ENCODE results near the gene PDGFD.

Gene PDGFD

DNA sequence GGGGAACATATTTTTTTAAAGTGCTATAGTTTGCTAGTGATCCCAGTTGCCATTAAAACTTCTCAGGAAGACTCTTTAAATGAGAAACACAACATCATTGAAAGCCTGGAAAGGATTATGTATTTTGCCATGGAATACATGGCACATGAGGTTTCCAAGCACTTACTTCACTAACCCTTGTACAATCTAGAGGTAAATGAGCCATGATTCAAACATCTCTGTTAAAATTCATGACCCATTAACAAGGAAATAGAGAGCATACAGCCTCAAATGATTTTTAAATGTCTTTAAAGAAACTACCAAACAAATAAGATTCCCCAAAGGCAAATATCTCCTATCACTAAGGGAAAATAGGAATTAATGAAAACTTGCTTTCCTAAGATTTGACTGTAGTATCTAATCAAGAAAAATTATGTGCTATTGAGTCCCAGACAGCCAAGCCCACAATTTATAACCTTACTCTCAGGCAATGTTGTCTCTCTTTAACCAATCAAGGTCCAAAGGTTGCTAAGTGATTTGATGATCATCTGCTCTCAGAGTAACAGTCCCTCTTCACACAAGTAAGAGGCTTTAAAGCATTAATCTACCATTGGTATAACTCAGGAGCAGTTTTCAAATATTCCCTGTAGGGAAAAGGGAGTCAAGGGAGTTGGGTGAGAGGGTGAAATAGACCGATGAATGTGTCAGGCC lies 219.6 kb downstream of the PDGFD start:
- DNase-seq (ENCODE audit: low read depth, low spot score), result no peak
- no peak overlapping the region for H3K4me3 ChIP-seq
- no peak for TF ChIP-seq EZH2 (IDR thresholded peaks at IDR 0.05)
- no peak overlapping the region for H3K9ac ChIP-seq (ENCODE audit: insufficient read length)
- H3K36me3 ChIP-seq (ENCODE audit: insufficient read depth, low read length), result no peaks in the 10 kb centered on the region
- no peaks in the 10 kb centered on the region for H3K9me3 ChIP-seq (ENCODE audit: low read depth, low read length)
- no peak overlapping the region for H3K27ac ChIP-seq

DNA sequence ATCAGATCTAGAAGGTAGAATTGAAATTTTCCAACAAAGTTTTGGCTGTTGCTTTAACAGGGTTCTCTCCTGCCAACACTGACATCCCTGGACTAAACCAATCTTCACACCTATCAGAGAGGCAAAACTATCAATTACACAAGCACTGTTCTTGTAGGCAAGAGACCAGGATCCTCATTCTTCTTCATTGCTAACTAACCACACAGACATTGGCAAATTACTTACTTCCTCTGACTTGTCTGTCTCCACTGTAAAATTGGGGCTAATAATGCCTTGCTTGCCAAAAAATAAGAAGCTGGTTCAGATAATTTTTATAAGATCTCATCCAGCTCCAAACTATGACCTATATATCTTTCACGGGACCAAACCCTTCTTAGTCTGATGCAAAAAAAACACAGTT lies 221.3 kb downstream of the PDGFD start:
- no peak for DNase-seq (ENCODE audit: low read depth, low spot score)
- no peaks in the 10 kb centered on the region for H3K9me3 ChIP-seq (ENCODE audit: low read depth, low read length)
- no peaks in the 10 kb centered on the region for H3K36me3 ChIP-seq (ENCODE audit: insufficient read depth, low read length)
- H3K9ac ChIP-seq (ENCODE audit: insufficient read length), result no peak overlapping the region
- H3K27ac ChIP-seq, result no peak overlapping the region
- H3K4me3 ChIP-seq, result no peak overlapping the region
- TF ChIP-seq FOXP2 (optimal IDR thresholded peaks at IDR 0.05; ENCODE audit: control extremely low read depth, extremely low read length, insufficient read depth), result no peak
- TF ChIP-seq POLR2AphosphoS5 (IDR thresholded peaks at IDR 0.05; ENCODE audit: borderline replicate concordance, low read depth, low read length), result no peak
- TF ChIP-seq EZH2 (IDR thresholded peaks at IDR 0.05), result no peak

DNA sequence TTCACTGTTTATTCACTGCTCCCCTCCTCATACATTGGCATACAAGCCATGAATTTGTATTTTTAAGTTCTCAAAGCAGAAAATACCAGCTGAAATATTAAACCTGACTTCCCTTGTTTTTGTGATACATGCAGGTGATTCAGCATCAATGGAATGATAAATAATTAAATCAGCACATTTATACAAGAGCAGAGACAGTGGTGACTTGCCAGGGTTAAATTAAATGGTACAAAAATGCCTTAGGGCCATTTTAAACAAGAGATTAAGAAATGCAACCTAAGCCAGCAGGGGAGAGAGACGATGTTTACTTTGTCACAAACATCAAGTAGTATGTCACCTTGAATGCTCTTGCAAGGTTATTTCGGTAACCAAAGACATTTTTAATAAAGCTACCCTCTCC lies 223.4 kb downstream of the PDGFD start:
- TF ChIP-seq EZH2 (IDR thresholded peaks at IDR 0.05), result no peak
- no peak for TF ChIP-seq POLR2AphosphoS5 (IDR thresholded peaks at IDR 0.05; ENCODE audit: borderline replicate concordance, low read depth, low read length)

DNA sequence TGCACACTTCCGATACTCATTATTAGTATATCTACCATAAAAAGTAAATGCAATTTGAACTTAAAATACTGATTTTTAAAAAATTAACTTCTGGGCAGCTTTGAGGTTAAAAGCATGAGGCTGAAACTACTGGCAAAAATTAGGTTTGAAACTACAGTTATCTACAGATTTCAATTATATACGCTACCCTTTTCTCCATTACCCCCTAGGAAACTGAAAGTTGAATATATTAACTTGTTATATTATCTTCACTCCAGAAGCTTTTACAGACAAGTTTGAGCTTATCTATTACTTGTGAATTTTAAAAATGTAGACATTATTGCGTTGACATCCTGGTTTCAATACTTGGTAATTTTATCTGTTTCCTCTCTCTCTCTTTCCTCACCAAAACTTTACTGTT lies 224.3 kb downstream of the PDGFD start:
- TF ChIP-seq FOXP2 (optimal IDR thresholded peaks at IDR 0.05; ENCODE audit: control extremely low read depth, extremely low read length, insufficient read depth), result no peak
- TF ChIP-seq POLR2AphosphoS5 (IDR thresholded peaks at IDR 0.05; ENCODE audit: borderline replicate concordance, low read depth, low read length), result no peak
- TF ChIP-seq EZH2 (IDR thresholded peaks at IDR 0.05), result no peak
- no peaks in the 10 kb centered on the region for H3K9me3 ChIP-seq (ENCODE audit: low read depth, low read length)
- DNase-seq (ENCODE audit: low read depth, low spot score), result no peak
- no peak overlapping the region for H3K27ac ChIP-seq
- H3K36me3 ChIP-seq (ENCODE audit: insufficient read depth, low read length), result no peaks in the 10 kb centered on the region
- H3K9ac ChIP-seq (ENCODE audit: insufficient read length), result no peak overlapping the region
- H3K4me3 ChIP-seq, result no peak overlapping the region

More for the DNA sequence above, 223.4 kb downstream of the PDGFD start:
- no peak for DNase-seq (ENCODE audit: low read depth, low spot score)
- H3K9ac ChIP-seq (ENCODE audit: insufficient read length), result no peak overlapping the region
- no peaks in the 10 kb centered on the region for H3K9me3 ChIP-seq (ENCODE audit: low read depth, low read length)
- no peak overlapping the region for H3K4me3 ChIP-seq
- H3K27ac ChIP-seq, result no peak overlapping the region
- H3K36me3 ChIP-seq (ENCODE audit: insufficient read depth, low read length), result no peaks in the 10 kb centered on the region

DNA sequence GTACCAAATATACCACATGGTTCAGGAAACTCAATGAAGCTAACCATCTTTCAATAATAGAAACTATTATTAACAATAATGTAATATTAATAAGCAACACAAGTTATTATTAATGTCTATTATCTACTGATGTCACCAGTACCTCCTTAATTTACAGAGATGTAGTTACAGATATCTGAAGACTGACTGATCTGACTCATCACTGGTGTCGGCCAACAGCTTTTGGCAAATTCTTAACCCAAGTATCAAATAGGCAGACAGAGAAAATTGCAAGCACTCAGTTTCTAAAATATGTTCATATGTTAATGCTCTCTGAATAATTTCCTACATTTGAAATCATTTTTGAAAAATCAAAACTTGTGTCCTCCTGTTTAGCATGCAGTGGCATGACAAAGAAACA lies 227.9 kb downstream of the PDGFD start:
- H3K27ac ChIP-seq, result no peak overlapping the region
- no peaks in the 10 kb centered on the region for H3K36me3 ChIP-seq (ENCODE audit: insufficient read depth, low read length)
- DNase-seq (ENCODE audit: low read depth, low spot score), result no peak
- TF ChIP-seq EZH2 (IDR thresholded peaks at IDR 0.05) (no peak), FOXP2 (optimal IDR thresholded peaks at IDR 0.05; ENCODE audit: control extremely low read depth, extremely low read length, insufficient read depth) (no peak), POLR2AphosphoS5 (IDR thresholded peaks at IDR 0.05; ENCODE audit: borderline replicate concordance, low read depth, low read length) (no peak)
- H3K9me3 ChIP-seq (ENCODE audit: low read depth, low read length), result no peaks in the 10 kb centered on the region
- H3K9ac ChIP-seq (ENCODE audit: insufficient read length), result no peak overlapping the region
- no peak overlapping the region for H3K4me3 ChIP-seq

DNA sequence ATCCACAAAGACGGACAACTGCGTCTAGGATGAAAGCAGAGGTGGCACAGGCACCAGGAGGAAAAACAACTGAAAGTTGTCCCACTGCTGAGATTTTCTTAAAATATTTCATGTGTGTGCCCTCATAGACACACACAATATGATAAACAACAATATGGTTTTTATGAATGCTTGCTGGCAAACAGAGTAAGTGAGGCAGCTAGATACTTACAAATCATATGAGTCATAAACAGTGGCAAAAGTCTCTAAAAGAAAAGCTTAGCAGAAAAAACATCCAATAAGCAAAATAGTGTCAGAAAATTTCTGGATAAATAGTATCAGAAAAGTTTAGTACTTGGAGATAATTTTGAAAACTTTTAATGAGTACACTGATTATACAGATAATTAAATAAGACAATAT lies 228.7 kb downstream of the PDGFD start:
- Histone ChIP-seq H3K27ac (no peak overlapping the region), H3K9ac (ENCODE audit: insufficient read length) (no peak overlapping the region)
- DNase-seq (ENCODE audit: low read depth, low spot score), result no peak

DNA sequence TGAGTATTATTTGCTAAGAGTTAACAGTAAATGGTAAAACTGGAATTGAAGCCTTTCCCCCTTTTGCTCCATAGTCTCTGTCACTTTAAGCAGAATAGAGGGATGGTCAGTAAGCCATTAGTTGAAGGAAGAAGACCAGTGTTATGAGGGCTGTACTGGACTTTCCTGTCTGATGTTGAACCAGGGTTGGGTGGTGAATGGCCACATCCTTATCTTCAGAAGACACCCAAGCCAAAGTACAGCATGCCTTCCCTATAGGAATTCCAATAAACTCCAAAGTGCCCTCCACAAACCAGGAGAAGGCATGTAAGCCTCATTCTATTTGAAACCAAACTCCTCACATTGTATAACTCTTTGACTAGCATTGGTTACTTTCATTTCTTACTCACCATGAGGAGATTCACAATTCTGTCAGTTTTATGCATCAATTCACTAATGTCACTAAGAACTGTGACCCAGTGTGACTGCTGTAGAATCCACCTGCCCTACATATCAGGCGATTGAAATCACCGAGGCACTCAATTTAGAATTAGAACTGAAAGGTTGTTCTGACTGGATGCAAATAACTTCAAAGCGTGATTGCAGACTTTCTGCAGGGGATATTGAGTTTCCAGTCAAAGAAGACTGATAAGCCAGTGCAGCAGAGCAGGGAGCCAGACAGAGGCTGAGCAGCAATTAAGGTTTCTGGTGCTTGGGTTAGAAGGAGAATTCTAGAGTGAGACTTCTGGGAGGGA lies 234.6 kb downstream of the PDGFD start:
- Histone ChIP-seq H3K9ac (ENCODE audit: insufficient read length) (no peak overlapping the region), H3K27ac (no peak overlapping the region), H3K36me3 (ENCODE audit: insufficient read depth, low read length) (no peaks in the 10 kb centered on the region), H3K4me3 (no peak overlapping the region), H3K9me3 (ENCODE audit: low read depth, low read length) (no peaks in the 10 kb centered on the region)
- no peak for DNase-seq (ENCODE audit: low read depth, low spot score)
- no peak for TF ChIP-seq FOXP2 (optimal IDR thresholded peaks at IDR 0.05; ENCODE audit: control extremely low read depth, extremely low read length, insufficient read depth)
- TF ChIP-seq POLR2AphosphoS5 (IDR thresholded peaks at IDR 0.05; ENCODE audit: borderline replicate concordance, low read depth, low read length), result no peak
- TF ChIP-seq EZH2 (IDR thresholded peaks at IDR 0.05), result no peak

More for the DNA sequence above, 228.7 kb downstream of the PDGFD start:
- TF ChIP-seq FOXP2 (optimal IDR thresholded peaks at IDR 0.05; ENCODE audit: control extremely low read depth, extremely low read length, insufficient read depth) (no peak), EZH2 (IDR thresholded peaks at IDR 0.05) (no peak), POLR2AphosphoS5 (IDR thresholded peaks at IDR 0.05; ENCODE audit: borderline replicate concordance, low read depth, low read length) (no peak)
- Histone ChIP-seq H3K9me3 (ENCODE audit: low read depth, low read length) (no peaks in the 10 kb centered on the region), H3K36me3 (ENCODE audit: insufficient read depth, low read length) (no peaks in the 10 kb centered on the region), H3K4me3 (no peak overlapping the region)

DNA sequence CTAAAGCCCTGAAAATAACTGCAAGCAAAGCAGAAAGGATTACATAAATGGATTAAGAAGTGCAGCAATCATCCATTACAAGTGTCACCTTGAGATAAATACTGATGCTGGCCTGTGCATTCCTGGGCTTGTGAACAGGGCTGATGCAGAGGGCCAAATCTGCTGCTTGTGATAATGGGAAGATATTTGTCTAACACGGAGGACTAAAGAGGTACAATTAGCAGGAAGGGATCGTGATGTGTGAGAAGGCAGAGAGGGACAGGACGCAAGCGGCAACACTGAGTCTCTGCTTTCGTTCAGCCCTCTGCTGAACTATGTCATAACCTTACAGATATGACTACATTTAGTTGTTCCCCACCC lies 235.2 kb downstream of the PDGFD start:
- H3K27ac ChIP-seq, result no peak overlapping the region

More for the DNA sequence above, 235.2 kb downstream of the PDGFD start:
- TF ChIP-seq POLR2AphosphoS5 (IDR thresholded peaks at IDR 0.05; ENCODE audit: borderline replicate concordance, low read depth, low read length), result no peak
- no peak for TF ChIP-seq EZH2 (IDR thresholded peaks at IDR 0.05)
- no peak for TF ChIP-seq FOXP2 (optimal IDR thresholded peaks at IDR 0.05; ENCODE audit: control extremely low read depth, extremely low read length, insufficient read depth)
- no peak for DNase-seq (ENCODE audit: low read depth, low spot score)
- Histone ChIP-seq H3K4me3 (no peak overlapping the region), H3K9ac (ENCODE audit: insufficient read length) (no peak overlapping the region), H3K36me3 (ENCODE audit: insufficient read depth, low read length) (no peaks in the 10 kb centered on the region), H3K9me3 (ENCODE audit: low read depth, low read length) (no peaks in the 10 kb centered on the region)

Measured in SK-N-MC (cell line).